Activated naive CD4-positive, alpha-beta T cell (primary cell): ENCODE measurements around the gene ABL1.
"Not testable (repeated sequence)": the region's sequence is repeated elsewhere in the genome, so short reads cannot be mapped to it uniquely, and the experiment has no call there.

Experiments
- DNase-seq, 4 experiments: peaks; one replicate each; lab custom pipeline; 2025; lab: John Stamatoyannopoulos, UW

ABL1 gene

GRCh38 chr9:130825351-130825651 lies 9.8 kb upstream of the ABL1 start:
- no peak for DNase-seq

GRCh38 chr9:130825809-130826208 lies 9.2 kb upstream of the ABL1 start:
- DNase-seq = no peak

- no peak for DNase-seq
Observed at GRCh38 chr9:130829762-130830161, 5.3 kb upstream of the ABL1 start.

- DNase-seq = no peak
Observed at GRCh38 chr9:130830231-130830760, 4.8 kb upstream of the ABL1 start.

- no peak for DNase-seq
Observed at GRCh38 chr9:130831077-130831476, 4.0 kb upstream of the ABL1 start.

- DNase-seq = no peak
Observed at GRCh38 chr9:130833031-130833990, 1.7 kb upstream of the ABL1 start.

GRCh38 chr9:130835441-130836298 lies 616 bp downstream of the ABL1 start:
- DNase-seq = peak in 1 of 4 experiments; percentile 7

GRCh38 chr9:130837002-130837511 lies 2.0 kb downstream of the ABL1 start:
- DNase-seq = no peak

- no peak for DNase-seq
Observed at GRCh38 chr9:130837643-130838042, 2.6 kb downstream of the ABL1 start.

GRCh38 chr9:130839132-130840111 lies 4.4 kb downstream of the ABL1 start:
- DNase-seq = no peak

- DNase-seq = no peak
Observed at GRCh38 chr9:130842545-130842944, 7.5 kb downstream of the ABL1 start.

- DNase-seq = no peak
Observed at GRCh38 chr9:130843049-130843908, 8.2 kb downstream of the ABL1 start.

- DNase-seq = no peak
Observed at GRCh38 chr9:130844044-130844451, 9.0 kb downstream of the ABL1 start.

GRCh38 chr9:130845254-130845653 lies 10.2 kb downstream of the ABL1 start:
- DNase-seq = no peak

- DNase-seq = no peak
Observed at GRCh38 chr9:130845901-130846481, 10.9 kb downstream of the ABL1 start.

- no peak for DNase-seq
Observed at GRCh38 chr9:130846487-130847305, 11.6 kb downstream of the ABL1 start.

- DNase-seq = no peak
Observed at GRCh38 chr9:130847306-130848217, 12.5 kb downstream of the ABL1 start.

GRCh38 chr9:130848514-130848913 lies 13.5 kb downstream of the ABL1 start:
- DNase-seq = not testable (repeated sequence)
